Fibroblast of the conjunctiva (primary cell): Measurements from ENCODE around the gene MIA.
"Not testable (repeated sequence)": the region's sequence is repeated elsewhere in the genome, so short reads cannot be mapped to it uniquely, and the experiment has no call there.

Source experiments
- DNase-seq: peaks from one replicate; pipeline ENCODE4 v3.0.0-alpha.2; 2010; ENCODE audit warnings: low read depth

Gene MIA

DNA sequence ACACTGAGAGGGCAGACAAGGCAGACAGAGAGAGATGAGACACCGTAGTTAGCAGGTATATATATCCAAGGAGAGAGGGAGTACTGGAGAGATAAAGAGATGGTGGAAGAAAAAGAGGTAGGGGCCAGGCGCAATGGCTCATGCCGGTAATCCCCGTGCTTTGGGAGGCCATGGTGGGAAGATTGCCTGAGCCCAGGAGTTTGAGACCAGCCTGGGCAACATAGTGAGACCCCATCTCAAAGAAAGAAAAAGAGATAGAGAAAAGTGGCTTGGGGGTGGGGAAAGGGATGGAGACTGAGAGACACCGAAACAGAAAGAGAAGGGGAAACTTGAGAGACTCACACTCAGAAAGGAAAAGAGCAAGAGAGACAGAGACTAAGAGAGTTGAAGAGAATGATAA lies 5.3 kb downstream of the MIA start:
- DNase-seq: no peak

DNA sequence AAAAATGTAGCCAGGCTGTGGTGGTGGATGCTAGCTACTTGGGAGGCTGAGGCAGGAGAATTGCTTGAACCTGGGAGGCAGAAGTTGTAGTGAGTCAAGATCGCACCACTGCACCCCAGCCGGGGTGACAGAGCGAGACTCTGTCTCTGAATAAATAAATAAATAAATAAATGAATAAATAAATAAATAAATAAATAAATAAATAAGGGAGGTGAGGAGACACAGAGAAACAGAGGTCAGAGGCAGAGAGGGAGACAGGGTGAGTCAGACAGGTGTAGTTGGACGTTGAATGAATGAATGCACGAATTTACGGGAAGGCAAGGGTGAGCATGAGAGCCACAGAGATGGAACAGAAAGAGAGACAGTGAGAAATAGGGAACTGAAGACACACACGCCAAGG lies 5.8 kb downstream of the MIA start:
- no peak for DNase-seq

DNA sequence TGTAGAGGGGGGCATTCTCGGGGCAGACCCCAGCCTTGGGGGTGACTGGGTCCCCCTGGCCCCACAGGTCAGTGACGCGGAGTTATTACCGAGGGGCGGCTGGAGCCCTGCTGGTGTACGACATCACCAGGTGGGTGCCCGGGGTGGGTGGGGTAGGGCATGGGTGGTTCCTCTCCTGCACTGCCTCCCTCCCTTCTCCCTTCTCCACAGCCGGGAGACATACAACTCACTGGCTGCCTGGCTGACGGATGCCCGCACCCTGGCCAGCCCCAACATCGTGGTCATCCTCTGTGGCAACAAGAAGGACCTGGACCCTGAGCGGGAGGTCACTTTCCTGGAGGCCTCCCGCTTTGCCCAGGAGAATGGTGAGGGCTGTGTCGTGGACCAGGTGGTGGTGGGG lies 8.4 kb downstream of the MIA start:
- DNase-seq: no peak

DNA sequence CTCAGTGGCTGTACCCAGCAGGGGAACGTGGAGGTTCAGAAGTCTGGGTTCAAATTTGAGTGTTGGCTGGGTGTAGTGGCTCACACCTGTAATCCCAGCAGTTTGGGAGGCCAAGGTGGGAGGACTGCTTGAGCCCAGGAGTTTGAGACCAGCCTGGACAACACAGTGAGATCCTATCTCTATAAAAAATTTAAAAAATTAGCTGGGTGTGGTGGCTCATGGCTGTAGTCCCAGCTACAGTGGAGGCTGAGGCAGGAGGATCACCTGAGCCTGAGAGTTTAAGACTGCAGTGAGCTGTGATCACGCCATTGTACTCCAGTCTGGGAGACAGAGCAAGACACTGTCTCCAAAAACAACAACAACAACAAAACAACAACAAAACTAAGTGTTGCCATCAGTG lies 8.8 kb downstream of the MIA start:
- DNase-seq: not testable (repeated sequence)

DNA sequence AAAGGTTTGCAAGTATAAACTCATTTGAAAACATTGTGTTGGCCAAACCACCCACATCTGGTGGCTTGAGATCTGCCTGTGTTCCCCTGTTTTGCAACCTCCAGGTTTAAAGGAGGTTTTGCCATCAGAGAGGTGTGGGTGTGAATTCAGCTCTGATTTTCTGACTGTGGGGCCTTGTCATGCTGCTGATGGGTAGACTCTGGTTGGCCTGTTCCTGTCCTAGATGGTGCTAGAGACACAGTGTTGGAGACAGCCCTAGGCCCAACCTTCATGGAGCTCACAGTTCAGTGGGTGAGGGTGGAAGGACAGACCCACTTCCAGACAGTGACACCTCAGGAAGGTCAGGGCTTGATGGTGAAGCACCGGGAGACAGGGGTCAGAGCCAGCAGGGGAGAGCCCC lies 10.2 kb downstream of the MIA start:
- DNase-seq: no peak

DNA sequence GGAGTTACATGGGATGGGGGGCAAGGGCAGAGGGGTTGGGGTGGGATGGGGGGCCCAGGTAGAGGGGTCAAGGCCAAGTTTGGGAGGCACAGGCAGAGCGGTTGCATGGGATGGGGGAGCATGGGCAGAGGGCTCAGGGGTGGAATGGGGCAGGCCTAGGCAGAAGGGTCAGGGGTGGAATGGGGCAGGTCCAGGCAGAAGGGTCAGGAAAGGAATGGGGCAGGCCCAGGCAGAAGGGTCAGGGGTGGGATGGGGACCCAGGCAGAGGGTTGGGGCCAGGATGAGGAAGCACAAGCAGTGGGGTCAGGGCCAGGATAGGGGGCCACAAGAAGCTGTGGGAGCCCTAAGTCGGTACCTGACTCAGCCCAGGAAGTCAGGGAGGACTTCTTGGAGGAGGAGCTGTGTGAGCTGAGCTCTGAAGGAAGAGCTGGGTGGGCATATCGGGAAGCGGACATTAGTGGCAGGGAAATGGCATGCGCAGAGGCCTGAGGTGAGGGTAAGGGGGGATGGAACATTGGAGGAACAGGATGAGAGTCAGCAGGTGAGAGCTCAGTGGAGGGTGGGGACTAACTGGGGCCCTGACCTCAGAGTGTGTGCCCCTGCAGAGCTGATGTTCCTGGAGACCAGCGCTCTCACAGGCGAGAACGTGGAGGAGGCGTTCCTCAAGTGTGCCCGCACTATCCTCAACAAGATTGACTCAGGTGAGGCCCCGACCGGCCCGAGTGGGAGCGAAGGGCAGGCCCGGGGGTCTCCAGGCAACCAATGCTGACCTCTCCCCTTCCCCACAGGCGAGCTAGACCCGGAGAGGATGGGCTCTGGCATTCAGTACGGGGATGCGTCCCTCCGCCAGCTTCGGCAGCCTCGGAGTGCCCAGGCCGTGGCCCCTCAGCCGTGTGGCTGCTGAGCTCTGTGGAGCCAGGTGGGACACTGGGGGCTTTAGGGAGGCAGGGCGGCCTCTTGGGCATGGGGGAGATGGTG lies 11.0 kb downstream of the MIA start:
- DNase-seq: no peak

DNA sequence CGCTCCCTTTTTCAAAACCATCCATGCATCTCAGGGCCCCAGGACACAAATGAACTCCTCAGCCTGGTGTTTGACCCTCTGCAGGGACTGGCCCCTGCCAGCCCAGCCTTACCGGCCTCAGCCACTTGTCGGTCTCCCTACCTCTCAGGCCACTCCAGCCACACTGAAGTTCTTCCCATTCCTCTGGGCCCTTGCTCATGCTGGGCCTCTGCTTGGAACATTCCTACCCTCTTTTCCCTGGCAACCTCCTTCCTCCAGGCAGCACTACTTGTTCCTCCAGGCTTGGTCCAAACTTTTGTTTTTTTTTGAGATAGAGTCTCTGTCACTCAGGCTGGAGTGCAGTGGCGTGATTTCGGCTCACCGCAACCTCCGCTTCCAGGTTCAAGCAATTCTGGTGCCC lies 16.0 kb downstream of the MIA start:
- no peak for DNase-seq

DNA sequence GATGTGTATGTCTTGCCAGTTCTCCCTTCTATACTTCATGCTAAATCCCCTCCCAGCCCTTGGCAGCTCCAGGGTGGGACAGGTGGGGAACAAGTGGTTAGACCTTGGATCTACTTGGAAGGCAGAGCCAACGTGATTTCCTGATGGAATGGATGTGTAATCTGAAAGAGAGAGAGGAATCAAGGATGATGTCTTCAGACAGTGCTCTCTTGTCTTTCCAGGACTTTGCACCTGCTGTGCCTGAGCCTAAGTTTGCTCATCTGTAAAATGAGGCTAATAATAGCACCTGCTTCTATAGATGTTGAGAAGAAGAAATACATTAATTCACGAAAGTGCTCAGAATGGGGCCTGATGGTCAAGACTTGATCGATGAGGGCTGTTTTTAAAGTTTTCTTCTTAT lies 16.7 kb downstream of the MIA start:
- no peak for DNase-seq

DNA sequence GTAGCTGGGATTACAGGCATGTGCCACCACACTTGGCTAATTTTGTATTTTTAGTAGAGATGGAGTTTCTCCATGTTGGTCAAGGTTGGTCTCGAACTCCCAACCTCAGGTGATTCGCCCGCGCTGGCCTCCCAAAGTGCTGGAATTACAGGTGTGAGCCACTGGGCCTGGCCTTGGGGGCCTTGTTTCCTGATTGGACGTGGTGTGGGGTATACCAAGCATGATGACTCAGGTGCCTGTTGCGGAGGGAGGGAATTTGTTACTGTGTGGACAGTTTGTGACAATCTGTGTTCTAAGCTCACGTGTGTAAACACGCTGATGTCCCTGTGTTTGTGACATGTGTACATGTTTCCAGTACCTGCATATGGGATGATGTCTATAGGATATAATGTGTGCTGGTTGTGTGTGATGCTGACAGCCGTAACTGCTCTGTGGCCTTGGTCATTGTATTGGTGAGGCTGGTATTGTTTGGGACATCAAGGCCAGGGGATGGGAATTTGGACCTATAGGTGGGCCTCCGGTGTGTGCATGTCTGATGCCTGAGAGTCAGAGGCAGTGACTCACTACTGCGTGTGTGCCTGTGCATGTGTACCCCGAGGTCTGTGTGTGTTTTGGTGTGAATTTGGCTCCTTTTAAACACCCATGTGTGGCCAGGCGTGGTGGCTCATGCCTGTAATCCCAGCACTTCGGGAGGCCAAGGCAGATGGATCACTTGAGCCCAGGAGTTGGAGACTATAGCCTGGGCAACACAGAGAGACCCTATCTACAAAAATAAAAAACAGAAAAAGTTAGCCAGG lies 22.0 kb downstream of the MIA start:
- DNase-seq: no peak

DNA sequence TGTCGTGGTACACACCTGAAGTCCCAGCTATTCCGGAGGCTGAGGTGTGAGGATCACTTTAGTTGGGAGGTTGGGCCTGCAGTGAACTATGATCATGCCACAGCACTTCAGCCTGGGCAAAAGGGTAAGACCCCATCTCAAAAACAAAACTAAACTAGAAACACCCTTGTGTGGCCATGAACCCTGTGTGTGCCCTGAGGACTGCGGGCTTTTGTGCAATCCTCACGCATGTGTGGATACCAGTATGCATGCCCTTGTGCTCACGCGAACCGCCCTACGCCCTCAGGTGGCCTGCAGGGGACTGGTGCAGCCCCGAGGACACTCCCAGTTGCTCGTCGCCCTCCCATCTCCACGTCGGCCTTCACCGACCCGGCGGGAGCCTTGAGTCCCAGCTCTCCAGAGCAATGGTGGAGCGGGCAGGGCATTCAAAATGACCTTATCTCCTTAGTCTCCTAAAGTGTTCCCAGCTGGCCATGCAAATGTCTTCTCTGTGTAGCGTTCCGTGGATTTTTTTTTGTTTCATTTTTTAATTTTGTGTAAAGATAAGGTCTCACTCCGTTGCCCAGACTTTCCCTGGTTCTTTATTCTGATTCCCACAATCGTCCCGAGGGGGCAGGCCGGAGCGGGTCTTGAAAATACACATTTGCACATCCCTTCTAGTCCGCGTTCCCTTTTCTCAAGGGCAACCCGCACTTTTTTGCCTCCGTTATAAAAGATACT lies 22.8 kb downstream of the MIA start:
- DNase-seq: no peak

DNA sequence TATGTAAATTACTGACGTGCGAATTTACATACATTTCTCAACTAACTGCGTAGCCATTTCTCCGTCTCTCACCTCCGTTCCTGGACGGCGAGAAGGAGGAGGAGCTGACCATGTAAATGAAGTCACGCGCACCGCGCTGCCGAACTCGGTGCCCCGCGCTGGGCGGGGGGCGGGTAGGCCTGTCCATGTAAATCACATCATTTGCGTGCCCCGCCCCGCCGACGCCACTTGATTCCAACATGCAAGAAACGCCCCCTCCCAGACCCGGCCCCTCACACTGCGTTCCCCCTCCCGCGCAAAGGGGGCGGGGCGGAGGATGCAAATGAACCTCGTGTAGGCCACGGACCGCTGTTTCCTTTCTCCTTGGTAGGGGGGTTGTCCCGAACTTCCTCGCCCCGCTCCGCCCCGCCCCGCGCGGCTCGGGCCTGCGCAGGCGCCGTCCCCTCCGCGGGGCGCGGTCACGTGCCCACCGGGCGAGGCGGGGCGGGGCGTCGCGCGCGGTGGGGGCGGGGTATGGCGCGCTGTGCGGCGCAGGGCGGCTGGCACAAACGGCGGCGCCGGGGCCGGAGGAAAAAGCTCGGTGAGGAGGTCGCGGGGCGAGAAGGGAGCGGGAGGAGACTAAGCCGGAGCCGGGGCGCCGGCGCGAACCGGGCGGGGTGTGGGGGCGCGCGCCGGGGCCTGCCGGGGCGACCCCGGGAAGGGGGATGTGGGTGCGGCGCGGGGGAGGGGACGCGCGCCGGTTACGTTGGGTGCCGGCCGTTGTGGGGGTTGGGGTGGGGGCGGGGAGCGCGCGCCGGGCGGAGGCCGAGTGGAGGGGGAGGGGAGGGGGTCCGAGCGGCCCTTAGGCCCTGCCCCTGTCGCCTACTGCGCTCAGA lies 23.6 kb downstream of the MIA start, which contains the start of gene EGLN2:
Gene EGLN2, plus strand, starts transcription at position 509 of the 875 bp plus-strand sequence. CDS start 1,382 bp downstream, outside the sequence.
- DNase-seq: peak; percentile 99

DNA sequence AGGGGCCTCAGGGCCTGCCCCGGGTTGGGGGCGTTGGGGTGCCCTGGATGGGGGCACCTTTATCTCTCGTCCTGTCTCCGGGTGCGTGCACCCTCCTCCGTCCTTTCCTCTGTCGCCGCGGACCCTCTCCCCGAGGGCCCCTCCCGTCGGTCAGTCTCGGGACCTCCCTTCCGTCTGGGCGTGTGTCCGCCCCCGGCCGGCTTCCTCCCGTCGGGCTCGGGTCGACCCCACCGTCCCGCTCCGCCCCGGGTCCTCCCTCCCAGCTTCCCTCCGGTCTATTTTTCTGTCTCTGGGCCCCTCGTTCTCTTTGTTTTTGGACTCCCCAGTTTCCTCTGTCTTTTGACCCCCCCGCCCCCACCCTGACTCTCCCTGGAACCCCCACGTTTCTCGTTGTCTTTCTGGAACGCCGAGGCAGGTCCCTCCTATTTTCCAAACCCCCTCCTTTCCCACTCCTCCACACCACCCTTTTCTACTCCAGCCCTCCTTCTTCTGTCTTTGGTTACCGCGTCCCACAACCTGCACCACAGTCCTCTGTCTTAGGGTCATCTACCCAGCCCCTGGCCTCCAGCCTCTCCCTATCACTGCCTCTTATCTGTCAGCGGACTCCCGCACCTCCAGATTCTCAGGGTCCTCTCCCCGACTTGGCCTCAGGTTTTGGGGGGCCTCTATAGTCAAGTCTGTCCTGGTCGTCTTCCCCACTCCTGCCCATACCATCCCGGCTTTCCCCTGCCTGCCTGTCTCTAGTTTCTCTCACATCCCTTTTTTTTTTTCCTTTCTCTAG lies 24.4 kb downstream of the MIA start:
- no peak for DNase-seq

DNA sequence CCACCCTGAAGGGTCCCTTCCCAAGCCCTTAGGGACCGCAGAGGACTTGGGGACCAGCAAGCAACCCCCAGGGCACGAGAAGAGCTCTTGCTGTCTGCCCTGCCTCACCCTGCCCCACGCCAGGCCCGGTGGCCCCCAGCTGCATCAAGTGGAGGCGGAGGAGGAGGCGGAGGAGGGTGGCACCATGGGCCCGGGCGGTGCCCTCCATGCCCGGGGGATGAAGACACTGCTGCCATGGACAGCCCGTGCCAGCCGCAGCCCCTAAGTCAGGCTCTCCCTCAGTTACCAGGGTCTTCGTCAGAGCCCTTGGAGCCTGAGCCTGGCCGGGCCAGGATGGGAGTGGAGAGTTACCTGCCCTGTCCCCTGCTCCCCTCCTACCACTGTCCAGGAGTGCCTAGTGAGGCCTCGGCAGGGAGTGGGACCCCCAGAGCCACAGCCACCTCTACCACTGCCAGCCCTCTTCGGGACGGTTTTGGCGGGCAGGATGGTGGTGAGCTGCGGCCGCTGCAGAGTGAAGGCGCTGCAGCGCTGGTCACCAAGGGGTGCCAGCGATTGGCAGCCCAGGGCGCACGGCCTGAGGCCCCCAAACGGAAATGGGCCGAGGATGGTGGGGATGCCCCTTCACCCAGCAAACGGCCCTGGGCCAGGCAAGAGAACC lies 25.1 kb downstream of the MIA start:
- no peak for DNase-seq

DNA sequence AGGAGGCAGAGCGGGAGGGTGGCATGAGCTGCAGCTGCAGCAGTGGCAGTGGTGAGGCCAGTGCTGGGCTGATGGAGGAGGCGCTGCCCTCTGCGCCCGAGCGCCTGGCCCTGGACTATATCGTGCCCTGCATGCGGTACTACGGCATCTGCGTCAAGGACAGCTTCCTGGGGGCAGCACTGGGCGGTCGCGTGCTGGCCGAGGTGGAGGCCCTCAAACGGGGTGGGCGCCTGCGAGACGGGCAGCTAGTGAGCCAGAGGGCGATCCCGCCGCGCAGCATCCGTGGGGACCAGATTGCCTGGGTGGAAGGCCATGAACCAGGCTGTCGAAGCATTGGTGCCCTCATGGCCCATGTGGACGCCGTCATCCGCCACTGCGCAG lies 25.7 kb downstream of the MIA start:
- no peak for DNase-seq

DNA sequence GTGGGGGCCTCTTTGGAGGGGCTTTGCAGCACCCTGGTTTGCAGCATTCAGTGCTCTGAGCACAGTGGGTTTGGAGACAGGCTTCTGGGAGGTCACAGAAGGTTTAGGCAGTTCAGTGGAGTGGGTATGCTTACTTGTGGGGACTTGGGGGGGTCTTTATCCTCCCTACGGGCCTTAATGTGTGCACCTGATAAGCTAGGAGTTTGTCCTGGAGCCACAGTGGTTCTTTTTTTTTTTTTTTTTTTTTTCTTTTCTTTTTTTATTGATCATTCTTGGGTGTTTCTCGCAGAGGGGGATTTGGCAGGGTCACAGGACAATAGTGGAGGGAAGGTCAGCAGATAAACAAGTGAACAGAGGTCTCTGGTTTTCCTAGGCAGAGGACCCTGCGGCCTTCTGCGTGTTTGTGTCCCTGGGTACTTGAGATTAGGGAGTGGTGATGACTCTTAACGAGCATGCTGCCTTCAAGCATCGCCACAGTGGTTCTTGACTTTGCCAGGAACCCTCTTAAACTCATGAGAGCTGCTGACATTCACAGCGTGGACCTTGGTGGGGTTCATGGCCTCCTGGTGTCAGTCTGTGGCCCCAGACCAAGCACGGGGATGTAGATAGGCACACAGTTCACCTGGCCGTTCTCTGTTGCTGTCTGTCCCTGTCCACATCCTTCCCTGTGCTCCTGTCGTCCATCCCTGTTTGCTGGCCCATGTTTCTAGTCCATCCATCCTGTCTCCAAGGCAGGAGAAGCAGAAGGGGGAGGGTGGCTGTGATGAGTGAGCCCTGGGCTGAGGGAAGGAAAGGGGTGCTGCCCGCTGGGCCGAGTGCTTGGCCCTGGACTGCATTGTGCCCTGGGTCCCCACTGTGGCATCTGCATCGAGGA lies 26.3 kb downstream of the MIA start:
- no peak for DNase-seq

DNA sequence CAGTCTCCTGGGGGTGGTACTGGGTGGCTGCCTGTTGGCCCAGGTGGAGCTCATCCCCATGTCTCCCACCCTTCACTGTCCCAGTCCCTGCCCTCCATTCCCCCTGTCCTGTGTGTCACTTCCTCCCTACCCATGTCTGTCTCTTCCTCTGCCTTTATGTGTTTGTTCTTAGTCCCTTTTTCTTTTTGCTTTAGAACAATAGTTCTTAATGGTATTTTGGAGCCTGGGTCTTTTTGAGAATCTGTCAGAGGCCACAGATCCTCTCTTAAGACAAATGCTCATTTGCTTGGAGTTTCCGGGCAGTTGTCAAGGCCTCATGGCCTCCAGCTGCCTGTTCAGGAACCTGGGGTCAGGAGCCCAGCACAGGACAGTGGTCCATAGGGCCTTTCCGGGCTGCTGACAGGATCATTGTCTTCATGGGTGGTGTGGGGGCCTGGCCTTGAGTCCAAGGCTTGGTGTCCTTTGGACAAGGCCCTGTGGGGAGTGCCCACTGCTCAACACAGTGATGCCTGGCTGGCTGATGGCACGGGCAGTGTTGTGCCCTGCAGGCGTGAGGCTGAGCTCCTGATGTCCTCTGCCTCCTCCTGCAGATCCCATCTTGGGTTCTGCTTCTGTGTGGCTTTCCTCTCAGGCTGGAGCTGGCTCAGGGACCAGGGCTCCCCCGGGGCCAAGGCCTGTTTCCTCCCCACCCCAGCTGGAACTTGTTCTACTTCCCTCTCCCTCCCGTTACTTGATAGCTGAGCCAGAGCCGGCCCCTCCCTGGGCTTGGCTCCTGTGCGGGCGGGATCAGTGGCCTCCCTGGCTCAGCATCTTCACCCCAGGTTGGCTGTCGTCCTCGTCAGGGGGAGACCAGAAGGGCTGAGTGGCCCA lies 27.2 kb downstream of the MIA start:
- DNase-seq: no peak

DNA sequence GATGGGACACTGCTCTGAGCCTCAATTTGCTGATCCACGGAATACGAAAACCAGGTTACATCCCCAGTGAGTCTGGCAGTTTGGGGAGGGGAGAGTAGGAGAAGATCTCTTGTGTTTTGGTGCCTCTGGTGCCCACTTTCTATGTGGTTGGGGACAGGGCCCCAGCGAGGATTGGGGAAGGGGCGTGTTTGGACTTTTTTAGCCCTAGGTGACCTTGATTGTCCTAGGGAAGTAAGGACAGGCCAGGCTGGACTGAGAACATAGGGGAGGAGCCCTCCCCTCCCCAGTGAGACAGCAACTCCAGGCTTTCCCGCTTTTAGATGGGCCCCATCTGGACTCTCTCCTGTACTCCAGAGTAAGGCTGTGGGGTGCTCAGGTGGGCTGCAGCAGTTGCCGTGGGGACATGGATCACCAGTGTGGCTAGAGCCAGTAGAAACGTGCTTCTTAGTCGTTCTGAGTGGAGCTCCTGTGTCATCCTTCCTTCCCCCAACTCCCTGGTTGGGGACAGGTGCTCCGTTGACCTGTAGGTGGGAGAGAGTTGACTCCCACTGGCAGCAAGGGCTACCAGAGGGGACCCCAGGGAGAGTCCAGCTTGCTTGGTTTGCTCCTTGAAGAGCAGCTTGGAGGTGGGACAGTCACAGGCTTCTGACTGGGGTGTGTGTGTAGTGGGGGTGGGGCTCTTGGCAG lies 28.0 kb downstream of the MIA start:
- no peak for DNase-seq
